SK-N-SH treated with all-trans-retinoic acid at 6 μM for 48 hours (cell line): ENCODE measurements around the gene WASF3.

Experiments
- ATAC-seq: fragments of 200-7000 bp; cut with Tn5 transposase; 3 replicates; pipeline ENCODE4 v1.9.1; 2020; ENCODE audit warnings: mild to moderate bottlenecking, moderate library complexity
- BACH2 ChIP-seq: fragments of 250-450 bp; sonication (Bioruptor Pico); IDR thresholded peaks from 2 replicates; pipeline ENCODE4 v1.9.0; 2021; ENCODE audit warnings: mild to moderate bottlenecking, borderline replicate concordance
- ESRRG ChIP-seq: fragments of 250-450 bp; sonication (Bioruptor Pico); IDR thresholded peaks from 2 replicates; pipeline ENCODE4 v1.6.1; 2021; ENCODE audit warnings: mild to moderate bottlenecking
- ISL1 ChIP-seq: fragments of 250-450 bp; sonication (Bioruptor Pico); IDR thresholded peaks from 2 replicates; pipeline ENCODE4 v2.1.2; 2022; ENCODE audit warnings: mild to moderate bottlenecking, moderate library complexity
- OSR1 ChIP-seq: fragments of 250-450 bp; sonication (Bioruptor Pico); IDR thresholded peaks from 2 replicates; pipeline ENCODE4 v1.8.0; 2022; ENCODE audit warnings: moderate library complexity, mild to moderate bottlenecking, inconsistent platforms
- PPARA ChIP-seq: fragments of 250-450 bp; sonication (Bioruptor Pico); IDR thresholded peaks from 2 replicates; pipeline ENCODE4 v1.5.0; 2020; ENCODE audit warnings: mild to moderate bottlenecking, borderline replicate concordance
- RARB ChIP-seq: fragments of 250-450 bp; sonication (Bioruptor Pico); IDR thresholded peaks from 2 replicates; pipeline ENCODE4 v1.8.0; 2021; ENCODE audit warnings: mild to moderate bottlenecking, moderate library complexity
- SNAI2 ChIP-seq: fragments of 250-450 bp; sonication (Bioruptor Pico); IDR thresholded peaks from 2 replicates; pipeline ENCODE4 v1.5.0; 2020; ENCODE audit warnings: mild to moderate bottlenecking, moderate library complexity
- TOX ChIP-seq: fragments of 250-450 bp; sonication (Bioruptor Pico); IDR thresholded peaks from 2 replicates; pipeline ENCODE4 v1.8.0; 2021; ENCODE audit warnings: mild to moderate bottlenecking, moderate library complexity, borderline replicate concordance
- ZFP3 ChIP-seq: fragments of 250-450 bp; sonication (Bioruptor Pico); IDR thresholded peaks from 2 replicates; pipeline ENCODE4 v1.5.0; 2020; ENCODE audit warnings: mild to moderate bottlenecking, moderate library complexity
- ZFP30 ChIP-seq: fragments of 450-650 bp; formaldehyde crosslinking; IDR thresholded peaks from 2 replicates; pipeline ENCODE4 v1.5.0; 2022; ENCODE audit warnings: mild to moderate bottlenecking, moderate library complexity
- ZNF565 ChIP-seq: fragments of 450-650 bp; formaldehyde crosslinking; conservative IDR thresholded peaks from 2 replicates; pipeline ENCODE4 v1.5.0; 2020; ENCODE audit warnings: low read depth, mild to moderate bottlenecking, moderate library complexity
- ZNF70 ChIP-seq: fragments of 450-650 bp; formaldehyde crosslinking; IDR thresholded peaks from 2 replicates; pipeline ENCODE4 v1.5.0; 2020; ENCODE audit warnings: mild to moderate bottlenecking, moderate library complexity
- ZNF8 ChIP-seq: fragments of 450-650 bp; formaldehyde crosslinking; IDR thresholded peaks from 2 replicates; pipeline ENCODE4 v1.5.0; 2020; ENCODE audit warnings: mild to moderate bottlenecking, moderate library complexity
- TF ChIP-seq, protein P1 (sequence below): fragments of 250-450 bp; sonication (Bioruptor Pico); IDR thresholded peaks from 2 replicates; pipeline ENCODE4 v1.5.0; 2020; ENCODE audit warnings: mild to moderate bottlenecking, moderate library complexity
- TF ChIP-seq, protein P2 (sequence below): fragments of 250-450 bp; sonication (Bioruptor Pico); IDR thresholded peaks from 2 replicates; pipeline ENCODE4 v1.5.1; 2020; ENCODE audit warnings: low read depth, mild to moderate bottlenecking, moderate library complexity
- TF ChIP-seq, protein P3 (sequence below): fragments of 250-450 bp; sonication (Bioruptor Pico); IDR thresholded peaks from 2 replicates; pipeline ENCODE4 v1.8.0; 2021; ENCODE audit warnings: low read depth, mild to moderate bottlenecking, moderate library complexity, borderline replicate concordance
- TF ChIP-seq, protein P4 (sequence below): fragments of 250-450 bp; sonication (Bioruptor Pico); IDR thresholded peaks from 2 replicates; pipeline ENCODE4 v1.8.0; 2020; ENCODE audit warnings: mild to moderate bottlenecking, moderate library complexity, borderline replicate concordance
- TF ChIP-seq, protein P5 (sequence below): fragments of 250-450 bp; sonication (Bioruptor Pico); IDR thresholded peaks from 2 replicates; pipeline ENCODE4 v1.5.1; 2021; ENCODE audit warnings: mild to moderate bottlenecking, moderate library complexity

The WASF3 gene

DNA sequence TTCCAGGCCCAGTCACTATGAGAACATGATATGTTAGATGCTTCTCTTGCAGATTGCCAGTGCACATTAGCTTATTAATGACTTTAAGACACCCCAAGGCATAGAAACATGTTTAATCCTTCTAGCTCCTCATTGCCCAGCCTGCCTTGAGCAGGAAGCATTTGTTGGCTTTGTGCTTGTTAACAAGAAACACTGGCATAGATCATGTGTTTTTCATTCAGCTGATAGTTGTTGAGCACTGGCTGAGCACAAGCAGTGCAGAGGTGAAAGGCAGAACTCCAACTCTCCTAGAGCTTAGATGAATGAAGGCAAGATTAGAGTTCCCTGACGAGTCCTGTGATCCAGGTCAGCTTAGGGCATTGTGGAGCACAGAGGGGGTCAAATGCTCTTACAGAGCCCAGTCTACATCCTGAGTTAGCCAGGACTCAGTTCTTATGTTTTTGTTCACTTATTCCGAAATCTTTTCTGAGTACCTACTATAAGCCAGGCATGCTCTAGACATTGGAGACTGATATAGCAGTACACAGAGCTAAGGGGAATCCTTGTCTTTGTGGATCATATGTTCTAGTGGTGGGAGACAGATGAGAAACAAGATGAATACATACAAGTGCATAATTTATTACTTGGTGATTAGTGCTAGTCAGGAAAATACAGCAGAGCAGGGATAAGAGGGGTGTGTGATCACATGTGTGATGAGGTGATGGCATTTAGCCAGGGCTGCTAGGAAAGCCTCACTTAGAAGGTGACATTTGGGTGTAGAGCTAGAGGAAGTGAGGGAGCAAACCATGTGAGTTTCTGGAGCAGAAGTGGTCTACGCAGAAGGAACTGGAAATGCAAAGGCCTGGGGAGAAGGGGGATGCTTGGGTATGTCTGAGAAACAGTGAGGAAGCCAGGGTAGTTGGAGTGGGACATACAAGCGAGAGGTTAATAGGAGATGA lies 101.2 kb downstream of the WASF3 start:
- TF ChIP-seq RARB (no peak), ISL1 (CRISPR knock-in tag) (no peak), ZNF8 (CRISPR knock-in tag) (no peak), ZNF70 (CRISPR knock-in tag) (no peak), OSR1 (no peak)
- TF ChIP-seq, protein P1, sequence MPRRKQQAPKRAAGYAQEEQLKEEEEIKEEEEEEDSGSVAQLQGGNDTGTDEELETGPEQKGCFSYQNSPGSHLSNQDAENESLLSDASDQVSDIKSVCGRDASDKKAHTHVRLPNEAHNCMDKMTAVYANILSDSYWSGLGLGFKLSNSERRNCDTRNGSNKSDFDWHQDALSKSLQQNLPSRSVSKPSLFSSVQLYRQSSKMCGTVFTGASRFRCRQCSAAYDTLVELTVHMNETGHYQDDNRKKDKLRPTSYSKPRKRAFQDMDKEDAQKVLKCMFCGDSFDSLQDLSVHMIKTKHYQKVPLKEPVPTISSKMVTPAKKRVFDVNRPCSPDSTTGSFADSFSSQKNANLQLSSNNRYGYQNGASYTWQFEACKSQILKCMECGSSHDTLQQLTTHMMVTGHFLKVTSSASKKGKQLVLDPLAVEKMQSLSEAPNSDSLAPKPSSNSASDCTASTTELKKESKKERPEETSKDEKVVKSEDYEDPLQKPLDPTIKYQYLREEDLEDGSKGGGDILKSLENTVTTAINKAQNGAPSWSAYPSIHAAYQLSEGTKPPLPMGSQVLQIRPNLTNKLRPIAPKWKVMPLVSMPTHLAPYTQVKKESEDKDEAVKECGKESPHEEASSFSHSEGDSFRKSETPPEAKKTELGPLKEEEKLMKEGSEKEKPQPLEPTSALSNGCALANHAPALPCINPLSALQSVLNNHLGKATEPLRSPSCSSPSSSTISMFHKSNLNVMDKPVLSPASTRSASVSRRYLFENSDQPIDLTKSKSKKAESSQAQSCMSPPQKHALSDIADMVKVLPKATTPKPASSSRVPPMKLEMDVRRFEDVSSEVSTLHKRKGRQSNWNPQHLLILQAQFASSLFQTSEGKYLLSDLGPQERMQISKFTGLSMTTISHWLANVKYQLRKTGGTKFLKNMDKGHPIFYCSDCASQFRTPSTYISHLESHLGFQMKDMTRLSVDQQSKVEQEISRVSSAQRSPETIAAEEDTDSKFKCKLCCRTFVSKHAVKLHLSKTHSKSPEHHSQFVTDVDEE (CRISPR knock-in tag) = no peak
- TF ChIP-seq, protein P2, sequence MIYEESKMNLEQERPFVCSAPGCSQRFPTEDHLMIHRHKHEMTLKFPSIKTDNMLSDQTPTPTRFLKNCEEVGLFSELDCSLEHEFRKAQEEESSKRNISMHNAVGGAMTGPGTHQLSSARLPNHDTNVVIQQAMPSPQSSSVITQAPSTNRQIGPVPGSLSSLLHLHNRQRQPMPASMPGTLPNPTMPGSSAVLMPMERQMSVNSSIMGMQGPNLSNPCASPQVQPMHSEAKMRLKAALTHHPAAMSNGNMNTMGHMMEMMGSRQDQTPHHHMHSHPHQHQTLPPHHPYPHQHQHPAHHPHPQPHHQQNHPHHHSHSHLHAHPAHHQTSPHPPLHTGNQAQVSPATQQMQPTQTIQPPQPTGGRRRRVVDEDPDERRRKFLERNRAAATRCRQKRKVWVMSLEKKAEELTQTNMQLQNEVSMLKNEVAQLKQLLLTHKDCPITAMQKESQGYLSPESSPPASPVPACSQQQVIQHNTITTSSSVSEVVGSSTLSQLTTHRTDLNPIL (CRISPR knock-in tag) = no peak
- TF ChIP-seq, protein P3, sequence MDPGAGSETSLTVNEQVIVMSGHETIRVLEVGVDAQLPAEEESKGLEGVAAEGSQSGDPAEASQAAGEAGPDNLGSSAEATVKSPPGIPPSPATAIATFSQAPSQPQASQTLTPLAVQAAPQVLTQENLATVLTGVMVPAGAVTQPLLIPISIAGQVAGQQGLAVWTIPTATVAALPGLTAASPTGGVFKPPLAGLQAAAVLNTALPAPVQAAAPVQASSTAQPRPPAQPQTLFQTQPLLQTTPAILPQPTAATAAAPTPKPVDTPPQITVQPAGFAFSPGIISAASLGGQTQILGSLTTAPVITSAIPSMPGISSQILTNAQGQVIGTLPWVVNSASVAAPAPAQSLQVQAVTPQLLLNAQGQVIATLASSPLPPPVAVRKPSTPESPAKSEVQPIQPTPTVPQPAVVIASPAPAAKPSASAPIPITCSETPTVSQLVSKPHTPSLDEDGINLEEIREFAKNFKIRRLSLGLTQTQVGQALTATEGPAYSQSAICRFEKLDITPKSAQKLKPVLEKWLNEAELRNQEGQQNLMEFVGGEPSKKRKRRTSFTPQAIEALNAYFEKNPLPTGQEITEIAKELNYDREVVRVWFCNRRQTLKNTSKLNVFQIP = no peak
- no peak; the same call in 2 of the 3 replicates for ATAC-seq

DNA sequence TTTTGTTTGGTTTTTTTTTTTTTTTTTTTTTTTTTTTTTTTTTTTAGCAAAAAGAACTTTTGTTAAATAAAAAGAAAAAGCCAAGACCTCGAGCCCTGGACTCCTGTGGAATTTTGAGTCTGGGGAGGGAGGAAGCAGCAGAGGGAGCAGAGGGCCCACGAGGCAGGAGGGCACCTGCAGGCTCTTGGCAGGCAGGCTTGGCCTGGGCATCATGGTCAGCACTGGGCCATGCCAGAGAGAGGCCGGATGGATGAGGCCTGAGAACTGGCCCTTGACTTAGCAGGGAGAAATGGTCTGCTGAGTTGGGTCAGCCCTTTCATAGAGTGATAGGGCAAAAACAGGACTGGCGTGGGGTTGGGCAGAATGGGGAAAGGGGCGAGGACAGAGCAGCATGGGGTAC lies 102.7 kb downstream of the WASF3 start:
- no peak for ATAC-seq
- TF ChIP-seq ZFP3 (CRISPR knock-in tag) = no peak
- TF ChIP-seq, protein P4, sequence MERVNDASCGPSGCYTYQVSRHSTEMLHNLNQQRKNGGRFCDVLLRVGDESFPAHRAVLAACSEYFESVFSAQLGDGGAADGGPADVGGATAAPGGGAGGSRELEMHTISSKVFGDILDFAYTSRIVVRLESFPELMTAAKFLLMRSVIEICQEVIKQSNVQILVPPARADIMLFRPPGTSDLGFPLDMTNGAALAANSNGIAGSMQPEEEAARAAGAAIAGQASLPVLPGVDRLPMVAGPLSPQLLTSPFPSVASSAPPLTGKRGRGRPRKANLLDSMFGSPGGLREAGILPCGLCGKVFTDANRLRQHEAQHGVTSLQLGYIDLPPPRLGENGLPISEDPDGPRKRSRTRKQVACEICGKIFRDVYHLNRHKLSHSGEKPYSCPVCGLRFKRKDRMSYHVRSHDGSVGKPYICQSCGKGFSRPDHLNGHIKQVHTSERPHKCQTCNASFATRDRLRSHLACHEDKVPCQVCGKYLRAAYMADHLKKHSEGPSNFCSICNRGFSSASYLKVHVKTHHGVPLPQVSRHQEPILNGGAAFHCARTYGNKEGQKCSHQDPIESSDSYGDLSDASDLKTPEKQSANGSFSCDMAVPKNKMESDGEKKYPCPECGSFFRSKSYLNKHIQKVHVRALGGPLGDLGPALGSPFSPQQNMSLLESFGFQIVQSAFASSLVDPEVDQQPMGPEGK (CRISPR knock-in tag) = no peak
- TF ChIP-seq, protein P5, sequence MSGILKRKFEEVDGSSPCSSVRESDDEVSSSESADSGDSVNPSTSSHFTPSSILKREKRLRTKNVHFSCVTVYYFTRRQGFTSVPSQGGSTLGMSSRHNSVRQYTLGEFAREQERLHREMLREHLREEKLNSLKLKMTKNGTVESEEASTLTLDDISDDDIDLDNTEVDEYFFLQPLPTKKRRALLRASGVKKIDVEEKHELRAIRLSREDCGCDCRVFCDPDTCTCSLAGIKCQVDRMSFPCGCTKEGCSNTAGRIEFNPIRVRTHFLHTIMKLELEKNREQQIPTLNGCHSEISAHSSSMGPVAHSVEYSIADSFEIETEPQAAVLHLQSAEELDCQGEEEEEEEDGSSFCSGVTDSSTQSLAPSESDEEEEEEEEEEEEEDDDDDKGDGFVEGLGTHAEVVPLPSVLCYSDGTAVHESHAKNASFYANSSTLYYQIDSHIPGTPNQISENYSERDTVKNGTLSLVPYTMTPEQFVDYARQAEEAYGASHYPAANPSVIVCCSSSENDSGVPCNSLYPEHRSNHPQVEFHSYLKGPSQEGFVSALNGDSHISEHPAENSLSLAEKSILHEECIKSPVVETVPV (CRISPR knock-in tag) = no peak
- no peak for TF ChIP-seq TOX
- TF ChIP-seq ZNF565 = no peak
- TF ChIP-seq ZFP30 = no peak
- no peak for TF ChIP-seq ZNF8 (CRISPR knock-in tag)

DNA sequence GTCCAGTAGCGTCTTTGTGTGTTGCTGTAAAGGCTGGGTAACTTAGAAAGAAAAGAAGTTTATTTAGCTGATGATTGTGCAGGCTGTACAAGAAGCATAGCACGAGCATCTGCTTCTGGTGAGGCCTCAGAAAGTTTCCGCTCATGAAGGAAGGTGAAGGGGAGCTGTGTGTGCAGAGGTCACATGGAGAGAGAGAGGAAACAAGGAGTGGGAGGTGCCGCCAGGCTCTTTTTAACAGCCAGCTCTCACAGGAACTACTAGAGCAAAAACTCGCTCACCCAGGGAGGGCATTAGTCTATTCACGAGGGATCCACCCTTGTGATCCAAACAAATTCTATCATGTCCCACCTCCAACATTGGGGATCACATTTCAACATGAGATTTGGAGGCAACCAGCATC lies 103.3 kb downstream of the WASF3 start:
- no peak for ATAC-seq
- no peak for TF ChIP-seq ZNF565
- TF ChIP-seq PPARA (CRISPR knock-in tag) = no peak
- TF ChIP-seq, protein P4 (CRISPR knock-in tag) = no peak
- no peak for TF ChIP-seq BACH2 (CRISPR knock-in tag)
- no peak for TF ChIP-seq TOX
- TF ChIP-seq ZNF8 (CRISPR knock-in tag) = no peak
- TF ChIP-seq ZFP3 (CRISPR knock-in tag) = no peak
- no peak for TF ChIP-seq ZFP30
- no peak for TF ChIP-seq SNAI2 (CRISPR knock-in tag)
- TF ChIP-seq, protein P3 = no peak
- TF ChIP-seq, protein P1 (CRISPR knock-in tag) = no peak
- no peak for TF ChIP-seq ESRRG (CRISPR knock-in tag)
